ENCODE measurements around the gene CXCL8.
"Not testable (repeated sequence)": the region's sequence is repeated elsewhere in the genome, so short reads cannot be mapped to it uniquely, and the experiment has no call there.

The CXCL8 gene

DNA sequence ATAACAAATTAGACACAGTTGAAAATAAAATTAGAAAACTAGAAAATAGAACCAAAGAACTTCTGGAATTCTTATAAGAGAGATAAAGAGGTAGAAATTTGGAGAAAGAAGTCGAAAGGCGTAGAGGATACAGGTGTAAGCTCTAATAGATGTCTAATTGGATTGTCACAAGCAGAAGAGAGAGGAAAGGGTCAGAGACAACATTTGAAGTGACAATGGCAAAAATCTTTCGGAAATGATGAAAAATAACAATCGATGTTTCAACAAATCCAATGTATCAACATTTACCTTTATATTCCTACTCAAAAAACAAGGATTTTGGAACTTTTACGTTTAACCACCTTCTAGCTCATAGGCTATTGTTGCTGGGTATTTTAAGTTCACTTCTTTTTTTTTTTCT is 3.8 kb downstream of the CXCL8 start:
- DNase-seq = no peak

GRCh38 chr4:73750730-73751129 is 10.4 kb downstream of the CXCL8 start:
- DNase-seq = no peak

GRCh38 chr4:73751166-73751565 is 10.8 kb downstream of the CXCL8 start:
- DNase-seq = no peak

- DNase-seq = no peak
These were observed 11.5 kb downstream of the CXCL8 start for GRCh38 chr4:73751830-73752229.

DNA sequence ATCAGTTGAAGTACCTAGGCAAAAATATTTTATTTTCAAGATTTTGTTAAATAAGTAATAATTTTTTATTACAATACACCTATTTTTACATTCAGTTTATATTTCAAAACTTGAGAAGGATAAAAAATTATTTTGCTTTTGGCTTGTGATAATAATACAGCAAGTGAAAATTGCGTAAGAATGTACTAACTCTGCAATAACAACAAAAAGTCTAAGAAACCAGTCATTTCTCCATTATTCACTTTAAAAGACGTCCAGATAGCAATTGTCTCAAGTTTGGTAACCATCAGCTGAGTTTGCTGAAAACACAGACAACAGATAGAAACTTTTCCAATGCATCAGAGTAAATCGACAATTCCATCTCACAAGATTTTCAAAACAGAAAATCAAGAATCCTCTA is 12.1 kb downstream of the CXCL8 start:
- DNase-seq = no peak

GRCh38 chr4:73753215-73753614 is 12.8 kb downstream of the CXCL8 start:
- no peak for DNase-seq

GRCh38 chr4:73754934-73755333 is 14.6 kb downstream of the CXCL8 start:
- DNase-seq = no peak

DNA sequence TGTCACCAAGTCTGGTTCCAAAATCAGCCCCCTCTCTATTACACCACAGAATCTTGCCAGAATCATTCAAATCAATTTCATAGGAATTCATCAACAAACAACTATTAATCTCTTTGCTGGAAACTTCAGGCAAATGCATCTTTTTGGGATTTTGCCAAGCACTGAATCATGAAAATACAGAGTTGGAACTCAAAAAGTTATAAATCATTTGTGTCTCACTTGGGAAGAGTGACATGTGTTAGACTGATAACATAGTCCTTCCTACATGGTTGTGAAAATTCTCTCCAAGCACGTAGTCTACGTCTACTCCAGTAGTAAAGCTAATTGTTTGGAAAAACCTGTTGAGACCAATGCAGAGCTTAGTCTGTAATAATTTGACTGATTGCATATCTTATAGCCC is 19.0 kb downstream of the CXCL8 start:
- no peak for DNase-seq

GRCh38 chr4:73761856-73762255 is 21.5 kb downstream of the CXCL8 start:
- no peak for DNase-seq

- DNase-seq = no peak
These were observed 22.0 kb downstream of the CXCL8 start for GRCh38 chr4:73762409-73762808.

DNA sequence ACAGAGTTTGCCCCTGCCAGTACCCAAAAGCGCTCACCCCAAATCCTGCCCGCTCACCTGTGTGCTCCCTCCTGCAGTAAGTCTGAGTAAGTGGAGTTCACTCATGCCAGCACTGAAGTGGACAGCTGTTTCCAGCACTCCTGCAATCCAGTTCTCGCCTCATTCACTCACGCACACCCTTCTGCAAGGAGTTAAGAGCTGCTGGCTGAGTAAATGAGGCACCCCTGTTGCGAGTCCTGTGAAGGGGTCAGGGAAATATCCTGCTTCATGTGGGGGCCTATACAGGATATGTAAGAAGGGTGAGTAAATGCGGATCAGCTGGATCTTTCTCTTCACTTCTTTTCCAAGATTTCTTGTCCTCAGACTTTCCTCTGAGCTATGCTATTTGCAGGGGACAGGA is 23.5 kb downstream of the CXCL8 start:
- no peak for DNase-seq

DNA sequence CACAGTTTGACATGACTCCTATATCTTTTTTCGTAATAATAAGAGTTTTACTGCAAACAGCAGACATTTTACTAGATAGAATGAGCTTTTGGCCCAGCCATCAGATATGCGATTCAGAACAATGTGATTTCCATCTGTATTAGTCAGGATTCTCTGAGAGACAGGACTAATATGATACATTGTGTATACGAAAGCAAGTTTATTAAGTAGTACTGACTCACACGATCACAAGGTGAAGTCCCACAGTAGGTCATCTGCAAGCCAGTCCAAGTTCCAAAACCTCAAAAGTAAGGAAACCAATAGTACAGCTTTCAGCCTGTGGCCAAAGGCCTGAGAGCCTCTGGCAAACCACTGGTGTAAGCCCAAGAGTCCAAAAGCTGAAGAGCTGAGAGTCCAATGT is 24.1 kb downstream of the CXCL8 start:
- no peak for DNase-seq

DNA sequence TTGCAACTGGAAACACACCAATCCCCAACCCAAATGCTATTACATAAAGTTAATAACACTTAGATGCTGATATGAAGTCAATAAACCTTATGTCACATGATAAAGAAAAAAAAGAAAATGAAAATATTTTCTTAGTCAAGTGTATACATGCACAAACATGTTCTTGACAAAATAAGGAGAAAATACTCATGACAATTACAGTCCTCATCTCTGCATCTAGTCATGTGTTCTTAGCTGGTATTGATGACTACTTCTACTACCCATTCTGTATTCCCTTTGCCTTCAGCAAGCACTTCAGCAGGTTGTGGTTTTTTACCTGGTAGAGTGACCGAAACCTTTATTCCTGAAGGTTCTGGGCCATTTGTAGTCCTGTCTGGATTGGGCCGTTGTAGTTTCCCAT is 24.9 kb downstream of the CXCL8 start:
- DNase-seq = no peak

GRCh38 chr4:73770917-73771316 is 30.5 kb downstream of the CXCL8 start:
- DNase-seq = no peak

DNA sequence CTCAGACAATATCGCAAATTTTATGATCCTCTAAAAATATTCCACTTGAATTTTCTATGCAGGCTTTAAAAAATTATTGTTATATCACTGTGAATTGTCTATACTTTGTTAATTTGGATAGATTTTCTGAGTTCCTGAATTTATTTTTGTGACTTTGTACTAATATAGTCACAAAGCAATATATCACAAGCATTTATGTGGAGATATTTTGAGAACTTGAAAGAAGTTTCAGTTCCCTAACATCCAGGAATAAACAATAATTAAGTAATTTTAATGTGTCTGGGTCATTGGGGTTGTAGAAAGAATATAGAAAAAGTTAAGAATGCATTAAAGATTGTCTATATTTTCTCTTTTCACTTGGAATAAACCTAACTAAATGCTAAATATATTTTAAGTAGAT is 32.0 kb downstream of the CXCL8 start:
- no peak for DNase-seq

GRCh38 chr4:73774406-73774805 is 34.0 kb downstream of the CXCL8 start:
- not testable (repeated sequence) for DNase-seq

- DNase-seq = no peak
These were observed 36.0 kb downstream of the CXCL8 start for GRCh38 chr4:73776321-73776729.

DNA sequence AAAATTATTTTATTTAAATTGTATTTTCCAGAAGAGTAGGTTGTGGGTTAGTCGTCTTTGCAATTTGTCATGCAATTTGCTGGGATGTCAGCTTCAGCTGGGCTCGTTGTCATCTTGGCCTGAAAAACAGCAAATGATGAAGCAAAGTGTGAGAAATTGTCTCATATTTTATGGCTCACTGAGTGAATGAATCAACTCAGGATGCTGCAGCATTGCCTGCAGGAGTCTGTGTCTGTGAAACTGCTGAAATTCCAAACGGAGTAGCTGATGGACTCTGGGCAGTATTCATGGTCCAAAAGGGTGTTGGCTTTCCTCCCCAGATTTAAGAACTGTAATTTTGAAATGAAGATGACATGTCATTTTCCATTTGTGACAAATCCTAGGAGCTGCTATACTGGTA is 37.2 kb downstream of the CXCL8 start:
- DNase-seq = no peak

GRCh38 chr4:73780243-73780642 is 39.9 kb downstream of the CXCL8 start:
- DNase-seq = no peak

GRCh38 chr4:73780834-73781233 is 40.5 kb downstream of the CXCL8 start:
- DNase-seq = no peak

GRCh38 chr4:73788411-73788810 is 48.0 kb downstream of the CXCL8 start:
- no peak for DNase-seq

Measured in SW 1271 (cell line).